Smooth muscle cell (in vitro differentiated cells): ENCODE measurements around the gene ODF4. TPM values are rescaled to one million over a fixed set of nuclear protein-coding genes. Genes with fewer than 3 reads are reported as not detected.
"Not testable (repeated sequence)": the region's sequence is repeated elsewhere in the genome, so short reads cannot be mapped to it uniquely, and the experiment has no call there.

Experiments
- DNase-seq: peaks from one replicate; lab custom pipeline; 2025; ENCODE audit not compliant: unreplicated experiment; lab: John Stamatoyannopoulos, UW
- H2AFZ ChIP-seq: fragments of 200-600 bp; sonication (generic); 2 replicates; pipeline ENCODE4 v1.6.0; 2016; ENCODE audit warnings: antibody characterized with exemption, low read depth, mild to moderate bottlenecking
- H3F3A ChIP-seq: fragments of 200-600 bp; sonication (generic); 2 replicates; pipeline ENCODE4 v1.6.0; 2017; ENCODE audit warnings: antibody characterized with exemption, low read depth
- H3K27ac ChIP-seq: fragments of 200-600 bp; sonication (generic); 2 replicates; pipeline ENCODE4 v1.5.1; 2016; ENCODE audit warnings: low read depth, mild to moderate bottlenecking
- H3K27me3 ChIP-seq: fragments of 200-600 bp; sonication (generic); 2 replicates; pipeline ENCODE4 v1.6.1; 2016; ENCODE audit warnings: low read depth, mild to moderate bottlenecking
- H3K36me3 ChIP-seq: fragments of 200-600 bp; sonication (generic); 2 replicates; pipeline ENCODE4 v1.5.1; 2016; ENCODE audit warnings: low read depth
- H3K4me1 ChIP-seq: fragments of 200-600 bp; sonication (generic); 2 replicates; pipeline ENCODE4 v1.5.1; 2016; ENCODE audit warnings: low read depth
- H3K4me2 ChIP-seq: fragments of 200-600 bp; sonication (generic); 2 replicates; pipeline ENCODE4 v1.6.0; 2016; ENCODE audit warnings: mild to moderate bottlenecking
- H3K4me3 ChIP-seq: fragments of 200-600 bp; sonication (generic); 2 replicates; pipeline ENCODE4 v1.5.1; 2016; ENCODE audit warnings: mild to moderate bottlenecking
- H3K79me2 ChIP-seq: fragments of 200-600 bp; sonication (generic); 2 replicates; pipeline ENCODE4 v1.6.0; 2016; ENCODE audit warnings: low read depth, mild to moderate bottlenecking
- H3K9ac ChIP-seq: fragments of 200-600 bp; sonication (generic); 2 replicates; pipeline ENCODE4 v1.6.0; 2016; ENCODE audit warnings: low read depth
- H3K9me3 ChIP-seq: fragments of 200-600 bp; sonication (generic); replicated peaks from 2 replicates; pipeline ENCODE4 v1.5.1; 2016; ENCODE audit warnings: low read depth
- H4K20me1 ChIP-seq: fragments of 200-600 bp; sonication (generic); 2 replicates; pipeline ENCODE4 v1.6.0; 2016; ENCODE audit warnings: low read depth
- WGBS: methylation state at CpG from one replicate; pipeline ENCODE4 v1.1.7; 2016; ENCODE audit warnings: low lambda C conversion rate; 5-methylcytosine and 5-hydroxymethylcytosine counted together
- polyA plus RNA-seq: library from polyadenylated mRNA; unstranded; fragments of >200 nt; fragmentation: Nextera tagmentation; extraction: Ambion mirVana; gene quantifications from 2 replicates; pipeline ENCODE4 v1.2.1, GENCODE V29; 2016
- small RNA-seq: library from RNA; depleted of rRNA; stranded (forward); fragments of <200 nt; gene quantifications from one replicate; pipeline ENCODE3, GENCODE V24; 2014
- total RNA-seq: library from RNA; depleted of rRNA; stranded (reverse); fragments of >200 nt; gene quantifications from 2 replicates; pipeline ENCODE4 v1.2.3, GENCODE V29; 2014
- TF ChIP-seq, protein P1 (sequence below): fragments of 200-600 bp; sonication (generic); IDR thresholded peaks from 2 replicates; pipeline ENCODE4 v1.5.1; 2017; ENCODE audit warnings: borderline replicate concordance, mild to moderate bottlenecking, antibody characterized with exemption; ENCODE audit not compliant: insufficient read depth, poor library complexity, severe bottlenecking

ODF4 gene
- total and polyA plus RNA-seq, 2 experiments from 2014 or later, result not detected

DNA sequence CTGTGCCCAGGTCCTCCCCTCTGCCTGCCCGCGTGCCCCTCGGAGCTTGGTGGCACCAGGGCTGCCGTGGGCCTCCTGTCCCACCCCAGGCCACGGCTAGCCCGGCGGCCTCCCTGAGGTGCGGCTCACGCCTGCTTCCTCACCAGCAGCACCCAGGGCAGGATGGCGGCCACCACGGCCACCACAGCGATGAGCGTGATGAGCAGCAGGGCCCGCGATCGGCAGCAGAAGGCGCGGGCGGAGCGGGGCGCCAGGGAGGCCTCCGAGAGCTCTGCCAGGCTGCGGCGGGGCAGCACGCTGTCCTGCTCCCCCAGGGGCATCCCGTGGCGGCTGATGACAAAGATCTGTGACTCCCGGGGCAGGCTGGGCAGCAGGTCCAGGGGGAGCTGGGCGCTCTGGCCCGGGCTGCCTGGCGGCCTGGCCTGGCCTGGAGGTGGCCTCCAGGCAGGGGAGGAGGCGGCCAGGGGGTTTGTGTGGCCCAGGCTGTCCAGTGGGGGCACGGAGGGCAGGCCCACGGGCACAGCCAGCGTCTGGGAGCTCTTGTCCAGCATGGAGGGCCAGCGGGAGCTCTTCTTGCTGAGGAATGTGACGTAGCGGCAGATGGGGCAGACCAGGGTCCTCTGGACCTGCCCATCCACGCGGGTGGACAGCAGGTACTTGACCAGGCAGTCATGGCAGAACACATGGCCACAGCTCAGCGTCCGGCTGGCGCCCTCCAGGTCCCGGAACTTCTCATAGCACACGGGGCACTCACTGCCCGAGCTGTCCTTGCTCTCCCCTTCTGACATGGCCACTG lies 53.2 kb downstream of the ODF4 start:
- Histone ChIP-seq H3K4me1 (no peaks in the 10 kb centered on the region), H2AFZ (no peak overlapping the region), H3K4me3 (no peak overlapping the region), H4K20me1 (no peaks in the 10 kb centered on the region), H3K4me2 (no peak overlapping the region), H3F3A (no peaks in the 10 kb centered on the region), H3K27me3 (peaks cover 8% of the 10 kb centered on the region), H3K27ac (peak overlapping the region; percentile 34), H3K36me3 (no peaks in the 10 kb centered on the region), H3K79me2 (no peaks in the 10 kb centered on the region), H3K9me3 (no peaks in the 10 kb centered on the region), H3K9ac (no peak overlapping the region)
- WGBS, result 96% methylated on average over 45 of the region's 46 CpGs
- TF ChIP-seq, protein P1, sequence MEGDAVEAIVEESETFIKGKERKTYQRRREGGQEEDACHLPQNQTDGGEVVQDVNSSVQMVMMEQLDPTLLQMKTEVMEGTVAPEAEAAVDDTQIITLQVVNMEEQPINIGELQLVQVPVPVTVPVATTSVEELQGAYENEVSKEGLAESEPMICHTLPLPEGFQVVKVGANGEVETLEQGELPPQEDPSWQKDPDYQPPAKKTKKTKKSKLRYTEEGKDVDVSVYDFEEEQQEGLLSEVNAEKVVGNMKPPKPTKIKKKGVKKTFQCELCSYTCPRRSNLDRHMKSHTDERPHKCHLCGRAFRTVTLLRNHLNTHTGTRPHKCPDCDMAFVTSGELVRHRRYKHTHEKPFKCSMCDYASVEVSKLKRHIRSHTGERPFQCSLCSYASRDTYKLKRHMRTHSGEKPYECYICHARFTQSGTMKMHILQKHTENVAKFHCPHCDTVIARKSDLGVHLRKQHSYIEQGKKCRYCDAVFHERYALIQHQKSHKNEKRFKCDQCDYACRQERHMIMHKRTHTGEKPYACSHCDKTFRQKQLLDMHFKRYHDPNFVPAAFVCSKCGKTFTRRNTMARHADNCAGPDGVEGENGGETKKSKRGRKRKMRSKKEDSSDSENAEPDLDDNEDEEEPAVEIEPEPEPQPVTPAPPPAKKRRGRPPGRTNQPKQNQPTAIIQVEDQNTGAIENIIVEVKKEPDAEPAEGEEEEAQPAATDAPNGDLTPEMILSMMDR, result no peak
- no peak for DNase-seq

DNA sequence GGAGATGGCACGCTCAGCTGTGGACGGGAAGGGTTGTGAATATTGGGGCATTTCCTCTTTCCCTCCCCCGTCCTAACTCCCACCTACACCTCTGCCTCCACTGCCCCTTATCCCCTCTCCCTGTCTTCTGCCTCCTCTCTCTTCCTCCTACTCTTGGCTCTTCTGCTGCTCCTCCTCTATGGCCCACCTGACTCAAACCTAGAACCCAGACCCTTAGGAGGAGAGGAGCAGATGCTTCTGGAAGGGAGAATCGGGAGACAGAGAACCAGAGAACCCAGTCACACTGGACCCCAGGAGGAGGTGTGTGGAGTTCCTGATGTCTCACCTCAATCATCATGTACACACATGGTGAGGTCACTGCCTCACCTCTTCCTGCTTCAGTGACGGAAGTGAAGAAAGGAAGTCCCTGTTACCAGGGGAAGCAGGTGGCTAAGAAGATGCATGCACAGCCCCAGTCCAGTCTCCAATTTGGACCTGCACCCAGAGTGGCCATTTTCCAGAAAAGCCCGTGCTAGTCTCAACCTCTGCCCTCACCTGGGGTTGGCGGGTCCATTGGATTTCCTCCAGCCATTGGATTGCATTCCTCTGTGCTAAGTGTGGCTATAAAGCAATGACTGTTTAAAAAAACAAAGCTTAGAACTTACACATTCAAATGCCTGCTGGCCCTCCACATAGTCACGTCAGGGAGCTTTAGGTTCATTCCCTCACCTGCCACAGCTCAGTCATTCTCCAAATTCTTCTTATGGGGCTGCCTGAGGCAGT lies 54.0 kb downstream of the ODF4 start:
- WGBS, result 74% methylated on average over 8 of the region's 8 CpGs
- TF ChIP-seq, protein P1, result no peak
- H3K36me3 ChIP-seq, result no peaks in the 10 kb centered on the region
- H3K79me2 ChIP-seq, result no peaks in the 10 kb centered on the region
- H3K9me3 ChIP-seq, result no peaks in the 10 kb centered on the region
- H4K20me1 ChIP-seq, result no peaks in the 10 kb centered on the region
- H2AFZ ChIP-seq, result no peak overlapping the region
- no peak for DNase-seq
- peak overlapping the region; percentile 34 for H3K27ac ChIP-seq
- H3K4me2 ChIP-seq, result no peak overlapping the region
- H3K4me1 ChIP-seq, result no peaks in the 10 kb centered on the region
- no peak overlapping the region for H3K9ac ChIP-seq
- no peaks in the 10 kb centered on the region for H3F3A ChIP-seq
- H3K27me3 ChIP-seq, result peaks cover 8% of the 10 kb centered on the region
- H3K4me3 ChIP-seq, result no peak overlapping the region

DNA sequence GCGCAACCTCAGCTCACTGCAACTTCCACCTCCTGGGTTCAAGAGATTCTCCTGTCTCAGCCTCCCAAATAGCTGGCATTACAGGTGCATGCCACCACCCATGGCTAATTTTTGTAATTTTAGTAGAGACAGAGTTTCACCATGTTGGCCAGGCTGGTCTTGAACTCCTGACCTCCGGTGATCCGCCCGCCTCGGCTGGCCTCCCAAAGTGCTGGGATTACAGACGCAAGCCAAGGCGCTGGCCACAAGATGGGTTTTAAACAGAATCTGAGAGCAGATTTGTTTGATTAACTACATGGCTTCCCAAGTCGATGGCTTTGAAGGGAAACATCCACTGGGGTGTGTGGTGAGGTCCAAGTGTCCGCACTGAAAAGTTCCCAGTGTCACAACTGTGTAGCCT lies 54.9 kb downstream of the ODF4 start:
- not testable (repeated sequence) for H3F3A ChIP-seq, H4K20me1 ChIP-seq, H3K79me2 ChIP-seq, H3K4me2 ChIP-seq, H3K27me3 ChIP-seq, H3K36me3 ChIP-seq, H3K4me3 ChIP-seq, H3K27ac ChIP-seq, DNase-seq, H3K9ac ChIP-seq, H3K4me1 ChIP-seq, H2AFZ ChIP-seq, H3K9me3 ChIP-seq
- 83% methylated on average over 9 of the region's 9 CpGs for WGBS

Small RNAs within 50 kb of the gene (small RNA-seq; reads per million reads assigned to genes)
- not detected for gene RF00265

Other genes starting within 250 kb of the ODF4 start
- gene ALOXE3, start 221.3 kb upstream of the ODF4 start, total RNA-seq, result 1.1 and 1.7 TPM in 2 replicates
- gene ALOXE3, start 221.3 kb upstream of the ODF4 start, polyA plus RNA-seq, result 0.25 and 2.3 TPM in 2 replicates
- gene HES7, start 215.7 kb upstream of the ODF4 start, total RNA-seq, result not detected in 2 replicates
- gene HES7, start 215.7 kb upstream of the ODF4 start, polyA plus RNA-seq, result not detected in 2 replicates
- gene PER1, start 187.4 kb upstream of the ODF4 start, total RNA-seq, result 25.8 and 29.0 TPM in 2 replicates
- gene PER1, start 187.4 kb upstream of the ODF4 start, polyA plus RNA-seq, result 55.2 and 85.9 TPM in 2 replicates
- gene VAMP2, start 176.9 kb upstream of the ODF4 start, total RNA-seq, result 5.7 and 8.1 TPM in 2 replicates
- 20.1 and 28.9 TPM in 2 replicates for gene VAMP2, start 176.9 kb upstream of the ODF4 start, polyA plus RNA-seq
- gene TMEM107, start 163.5 kb upstream of the ODF4 start, total RNA-seq, result 66.7 and 88.4 TPM in 2 replicates
- gene TMEM107, start 163.5 kb upstream of the ODF4 start, polyA plus RNA-seq, result 36.0 and 36.5 TPM in 2 replicates
- 1.8 and 6.3 TPM in 2 replicates for gene BORCS6, start 149.7 kb upstream of the ODF4 start, total RNA-seq
- 3.2 and 3.9 TPM in 2 replicates for gene BORCS6, start 149.7 kb upstream of the ODF4 start, polyA plus RNA-seq
- 10.5 and 16.6 TPM in 2 replicates for gene AURKB, start 129.3 kb upstream of the ODF4 start, total RNA-seq
- 31.7 and 33.5 TPM in 2 replicates for gene AURKB, start 129.3 kb upstream of the ODF4 start, polyA plus RNA-seq
- 1.4 and 3.8 TPM in 2 replicates for gene CTC1, start 91.8 kb upstream of the ODF4 start, total RNA-seq
- 1.8 and 6.0 TPM in 2 replicates for gene CTC1, start 91.8 kb upstream of the ODF4 start, polyA plus RNA-seq
- gene PFAS, start 90.6 kb upstream of the ODF4 start, total RNA-seq, result 9.9 and 22.1 TPM in 2 replicates
- 10.4 and 12.8 TPM in 2 replicates for gene PFAS, start 90.6 kb upstream of the ODF4 start, polyA plus RNA-seq
- gene RANGRF, start 51.2 kb upstream of the ODF4 start, total RNA-seq, result 10.1 and 13.4 TPM in 2 replicates
- 36.0 and 44.9 TPM in 2 replicates for gene RANGRF, start 51.2 kb upstream of the ODF4 start, polyA plus RNA-seq
- gene SLC25A35, start 44.4 kb upstream of the ODF4 start, total RNA-seq, result 0.90 and 1.6 TPM in 2 replicates
- gene SLC25A35, start 44.4 kb upstream of the ODF4 start, polyA plus RNA-seq, result 2.1 and 2.6 TPM in 2 replicates
- gene ARHGEF15, start 29.6 kb upstream of the ODF4 start, total RNA-seq, result not detected in 2 replicates
- gene ARHGEF15, start 29.6 kb upstream of the ODF4 start, polyA plus RNA-seq, result 0.11 TPM in 1 of 2 replicates, not detected in the other
- 3,019 and 3,533 TPM in 2 replicates for gene RPL26, start 43.4 kb downstream of the ODF4 start, total RNA-seq
- 367 and 426 TPM in 2 replicates for gene RPL26, start 43.4 kb downstream of the ODF4 start, polyA plus RNA-seq
- gene RNF222, start 58.0 kb downstream of the ODF4 start, total RNA-seq, result 0.54 and 1.6 TPM in 2 replicates
- 0.32 and 0.49 TPM in 2 replicates for gene RNF222, start 58.0 kb downstream of the ODF4 start, polyA plus RNA-seq
- gene NDEL1, start 96.0 kb downstream of the ODF4 start, total RNA-seq, result 103 and 111 TPM in 2 replicates
- 82.0 and 82.6 TPM in 2 replicates for gene NDEL1, start 96.0 kb downstream of the ODF4 start, polyA plus RNA-seq